Mucosa of stomach (tissue), 1 donor: ENCODE data around the gene DDAH1.
"Not testable (repeated sequence)": the region's sequence is repeated elsewhere in the genome, so short reads cannot be mapped to it uniquely, and the experiment has no call there.

Experiments
- H3K27me3 ChIP-seq: one replicate; pipeline ENCODE4 v1.7.0; 2013; ENCODE audit warnings: mild to moderate bottlenecking, low read length; ENCODE audit not compliant: control insufficient read depth, insufficient read depth
- H3K36me3 ChIP-seq: one replicate; pipeline ENCODE4 v1.7.0; 2013; ENCODE audit warnings: low read length; ENCODE audit not compliant: control insufficient read depth, insufficient read depth
- H3K4me1 ChIP-seq: one replicate; pipeline ENCODE4 v1.7.0; 2013; ENCODE audit warnings: mild to moderate bottlenecking, low read length; ENCODE audit not compliant: control insufficient read depth, insufficient read depth
- H3K4me3 ChIP-seq: one replicate; pipeline ENCODE4 v1.7.0; 2013; ENCODE audit warnings: low read length
- H3K9ac ChIP-seq: one replicate; pipeline ENCODE4 v1.7.0; 2013; ENCODE audit warnings: mild to moderate bottlenecking, low read length, moderate library complexity
- H3K9me3 ChIP-seq: one replicate; pipeline ENCODE4 v1.7.0; 2013; ENCODE audit warnings: mild to moderate bottlenecking, low read length, moderate library complexity; ENCODE audit not compliant: control insufficient read depth
- donor health status: Pancreatic carcinoma.

The DDAH1 gene

GRCh38 chr1:85360730-85361493 lies 104.0 kb downstream of the DDAH1 start:
- H3K27me3 ChIP-seq, result no peaks in the 10 kb centered on the region
- H3K4me1 ChIP-seq, result peaks cover 15% of the 10 kb centered on the region
- no peak overlapping the region for H3K9ac ChIP-seq
- H3K9me3 ChIP-seq, result no peaks in the 10 kb centered on the region
- no peaks in the 10 kb centered on the region for H3K36me3 ChIP-seq
- H3K4me3 ChIP-seq, result no peak overlapping the region

- Histone ChIP-seq H3K9ac (no peak overlapping the region), H3K4me1 (peaks cover 18% of the 10 kb centered on the region), H3K9me3 (no peaks in the 10 kb centered on the region), H3K27me3 (no peaks in the 10 kb centered on the region), H3K36me3 (no peaks in the 10 kb centered on the region), H3K4me3 (no peak overlapping the region)
Measured at GRCh38 chr1:85359874-85360721, 104.9 kb downstream of the DDAH1 start.

- Histone ChIP-seq H3K36me3 (no peaks in the 10 kb centered on the region), H3K27me3 (no peaks in the 10 kb centered on the region), H3K4me1 (peaks cover 18% of the 10 kb centered on the region), H3K4me3 (no peak overlapping the region), H3K9ac (no peak overlapping the region), H3K9me3 (no peaks in the 10 kb centered on the region)
Measured at GRCh38 chr1:85358702-85359438, 106.1 kb downstream of the DDAH1 start.

GRCh38 chr1:85357817-85358216 lies 107.1 kb downstream of the DDAH1 start:
- no peak overlapping the region for H3K4me3 ChIP-seq

GRCh38 chr1:85356130-85356529 lies 108.8 kb downstream of the DDAH1 start:
- no peaks in the 10 kb centered on the region for H3K36me3 ChIP-seq

More at GRCh38 chr1:85357817-85358216, 107.1 kb downstream of the DDAH1 start:
- peaks cover 18% of the 10 kb centered on the region for H3K4me1 ChIP-seq
- no peaks in the 10 kb centered on the region for H3K27me3 ChIP-seq
- H3K9me3 ChIP-seq, result no peaks in the 10 kb centered on the region
- no peak overlapping the region for H3K9ac ChIP-seq
- H3K36me3 ChIP-seq, result no peaks in the 10 kb centered on the region

GRCh38 chr1:85352055-85352454 lies 112.9 kb downstream of the DDAH1 start:
- peaks cover 5% of the 10 kb centered on the region for H3K36me3 ChIP-seq
- no peak overlapping the region for H3K9ac ChIP-seq
- H3K4me1 ChIP-seq, result peaks cover 7% of the 10 kb centered on the region
- no peaks in the 10 kb centered on the region for H3K27me3 ChIP-seq
- H3K9me3 ChIP-seq, result no peaks in the 10 kb centered on the region
- no peak overlapping the region for H3K4me3 ChIP-seq

More at GRCh38 chr1:85356130-85356529, 108.8 kb downstream of the DDAH1 start:
- Histone ChIP-seq H3K4me3 (no peak overlapping the region), H3K27me3 (no peaks in the 10 kb centered on the region), H3K4me1 (peaks cover 12% of the 10 kb centered on the region), H3K9ac (no peak overlapping the region), H3K9me3 (no peaks in the 10 kb centered on the region)

- peaks cover 5% of the 10 kb centered on the region for H3K4me1 ChIP-seq
- H3K36me3 ChIP-seq, result peaks cover 5% of the 10 kb centered on the region
- H3K9me3 ChIP-seq, result no peaks in the 10 kb centered on the region
- no peaks in the 10 kb centered on the region for H3K27me3 ChIP-seq
- no peak overlapping the region for H3K4me3 ChIP-seq
- no peak overlapping the region for H3K9ac ChIP-seq
Measured at GRCh38 chr1:85351202-85351828, 113.6 kb downstream of the DDAH1 start.

GRCh38 chr1:85349224-85349623 lies 115.7 kb downstream of the DDAH1 start:
- no peaks in the 10 kb centered on the region for H3K9me3 ChIP-seq
- no peak overlapping the region for H3K9ac ChIP-seq
- no peaks in the 10 kb centered on the region for H3K27me3 ChIP-seq
- H3K4me3 ChIP-seq, result no peak overlapping the region
- H3K36me3 ChIP-seq, result peaks cover 5% of the 10 kb centered on the region
- no peaks in the 10 kb centered on the region for H3K4me1 ChIP-seq

- H3K9ac ChIP-seq, result no peak overlapping the region
- H3K36me3 ChIP-seq, result peaks cover 5% of the 10 kb centered on the region
- H3K9me3 ChIP-seq, result no peaks in the 10 kb centered on the region
Measured at GRCh38 chr1:85347908-85348307, 117.1 kb downstream of the DDAH1 start.

GRCh38 chr1:85347275-85347674 lies 117.7 kb downstream of the DDAH1 start:
- not testable (repeated sequence) for H3K4me1 ChIP-seq, H3K27me3 ChIP-seq, H3K4me3 ChIP-seq, H3K36me3 ChIP-seq, H3K9me3 ChIP-seq, H3K9ac ChIP-seq

More at GRCh38 chr1:85347908-85348307, 117.1 kb downstream of the DDAH1 start:
- no peaks in the 10 kb centered on the region for H3K27me3 ChIP-seq
- no peaks in the 10 kb centered on the region for H3K4me1 ChIP-seq
- no peak overlapping the region for H3K4me3 ChIP-seq

GRCh38 chr1:85344256-85344694 lies 120.7 kb downstream of the DDAH1 start:
- Histone ChIP-seq H3K9me3 (no peaks in the 10 kb centered on the region), H3K36me3 (peaks cover under 1% of the 10 kb centered on the region), H3K4me3 (no peak overlapping the region), H3K27me3 (no peaks in the 10 kb centered on the region), H3K4me1 (no peaks in the 10 kb centered on the region), H3K9ac (no peak overlapping the region)
